Fibroblast of lung (primary cell): ENCODE data around the gene MBNL3.

Source experiments
- CTCF ChIP-seq, 2 donors: IDR thresholded peaks in 1 of 2; conservative IDR thresholded peaks in 1 of 2; 1 replicate in 1 of 2; 2 replicates in 1 of 2; pipeline ENCODE4 v1.5.1; 2011 to 2012; ENCODE audit warnings: low read length in 2 of 2, control low read depth in 1 of 2, inconsistent platforms in 1 of 2, low read depth in 1 of 2, mild to moderate bottlenecking in 1 of 2
- EZH2 ChIP-seq: IDR thresholded peaks from 2 replicates; pipeline ENCODE4 v1.5.1; 2012; ENCODE audit warnings: low read length, control low read depth, mild to moderate bottlenecking; ENCODE audit errors: missing control alignments

- TF ChIP-seq CTCF (conservative IDR thresholded peaks at IDR 0.05 in 1 of 2, IDR thresholded peaks at IDR 0.05 in 1 of 2; ENCODE audit: low read depth in 1 of 2, low read length in 2 of 2): no peak
- TF ChIP-seq EZH2: no peak
These were observed 55.8 kb downstream of the MBNL3 start for GRCh38 chrX:132433001-132433400.
